Activated B cell treated with CpG ODN at 0.5 μM for 24 hours (primary cell): Measurements from ENCODE around the gene PML. TPM values are rescaled to one million over a fixed set of nuclear protein-coding genes. Genes with fewer than 3 reads are reported as not detected.
"Not testable (repeated sequence)": the region's sequence is repeated elsewhere in the genome, so short reads cannot be mapped to it uniquely, and the experiment has no call there.

Experiments used
- ATAC-seq: fragments of 200-7000 bp; cut with Tn5 transposase; one replicate; pipeline ENCODE4 v1.10.0; 2021; ENCODE audit warnings: low read depth, mild to moderate bottlenecking, moderate library complexity
- CTCF ChIA-PET: fragments of 350-600 bp; sonication (Branson Sonifier 250); formaldehyde crosslinking; loops from one replicate; lab custom pipeline; 2021; ENCODE audit warnings: antibody characterized with exemption; lab: Charles Lee
- POLR2A ChIA-PET: fragments of 350-600 bp; sonication (Branson Sonifier 250); formaldehyde crosslinking; loops from one replicate; lab custom pipeline; 2021; ENCODE audit warnings: antibody characterized with exemption; lab: Charles Lee
- DNase-seq: peaks from one replicate; pipeline ENCODE4 v3.0.0; 2022
- H3K27ac Mint-ChIP-seq: one replicate; pipeline ENCODE4 v1.8.0; 2020; ENCODE audit warnings: mixed read lengths
- H3K27me3 Mint-ChIP-seq: one replicate; pipeline ENCODE4 v1.8.0; 2021; ENCODE audit warnings: mixed read lengths
- H3K36me3 Mint-ChIP-seq: one replicate; pipeline ENCODE4 v1.8.0; 2021; ENCODE audit warnings: low read depth, mixed read lengths
- H3K4me1 Mint-ChIP-seq: one replicate; pipeline ENCODE4 v1.8.0; 2021; ENCODE audit warnings: mixed read lengths
- H3K4me3 Mint-ChIP-seq: one replicate; pipeline ENCODE4 v1.8.0; 2020; ENCODE audit warnings: mild to moderate bottlenecking, mixed read lengths
- H3K9me3 Mint-ChIP-seq: one replicate; pipeline ENCODE4 v1.8.0; 2020; ENCODE audit warnings: mixed read lengths
- CTCF ChIP-seq: fragments of 200-600 bp; IDR thresholded peaks from one replicate; pipeline ENCODE4 v1.8.0; 2022; ENCODE audit warnings: antibody characterized with exemption, mild to moderate bottlenecking
- intact Hi-C: fragments of 100-400 bp; cut with micrococcal nuclease; formaldehyde crosslinking; loops from one replicate; pipeline ENCODE4 v1.15.1; 2024
- total RNA-seq: library from RNA; stranded (reverse); gene quantifications from 2 replicates; pipeline ENCODE4 v1.2.3, GENCODE V29; 2022

The PML gene
- total RNA-seq, 1 donor from 2014 or later, result 62.4 TPM

- Mint-ChIP-seq H3K4me3 (no peak overlapping the region), H3K36me3 (no peaks in the 10 kb centered on the region), H3K9me3 (peaks cover 2% of the 10 kb centered on the region), H3K27me3 (peaks cover 25% of the 10 kb centered on the region), H3K27ac (no peak overlapping the region), H3K4me1 (peaks cover 18% of the 10 kb centered on the region)
- intact Hi-C loops, result loop anchor here (1.0 to 2.0 kb wide), 5 partner anchors 64 to 349 kb away; no protein-coding TSS in a partner anchor
- peak; percentile 66 for DNase-seq
- ATAC-seq, result peak; percentile 93
- POLR2A ChIA-PET, result interaction anchor here (1.1 kb wide), 1 partner anchor 75 kb away, joined by 5 read pairs; no protein-coding TSS in a partner anchor
- peak; percentile 20 for TF ChIP-seq CTCF
- CTCF ChIA-PET, result interaction anchor here (0.6 to 3.8 kb wide), 32 partner anchors 9 to 499 kb away, joined by 3 to 40 read pairs (median 5); partner anchors contain the start of genes PML and STOML1
These were observed 21.4 kb upstream of the PML start for GRCh38 chr15:73972984-73973682.

DNA sequence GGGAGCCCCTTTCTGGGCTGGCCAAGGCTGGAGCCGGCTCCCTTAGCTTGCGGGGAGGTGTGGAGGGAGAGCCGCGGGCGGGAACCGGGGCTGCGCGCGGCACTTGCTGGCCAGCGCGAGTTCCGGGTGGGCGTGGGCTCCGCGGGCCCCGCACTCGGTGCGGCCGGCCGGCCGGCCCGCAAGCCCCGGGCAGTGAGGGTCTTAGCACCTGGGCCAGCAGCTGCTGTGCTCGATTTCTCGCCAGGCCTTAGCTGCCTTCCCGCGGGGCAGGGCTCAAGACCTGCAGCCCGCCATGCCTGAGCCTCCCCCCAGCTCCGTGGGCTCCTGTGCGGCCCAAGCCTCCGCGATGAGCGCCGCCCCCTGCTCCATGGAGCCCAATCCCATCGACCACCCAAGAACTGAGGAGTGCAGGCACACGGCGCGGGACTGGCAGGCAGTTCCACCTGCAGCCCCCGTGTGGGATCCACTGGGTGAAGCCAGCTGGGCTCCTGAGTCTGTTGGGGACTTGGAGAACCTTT is 20.8 kb upstream of the PML start:
- H3K4me3 Mint-ChIP-seq, H3K36me3 Mint-ChIP-seq, H3K27ac Mint-ChIP-seq, ATAC-seq, DNase-seq, H3K9me3 Mint-ChIP-seq: not testable (repeated sequence)
- POLR2A ChIA-PET, result interaction anchor here (1.9 kb wide), 1 partner anchor 21 kb away, joined by 4 read pairs; the partner anchor contains the start of gene PML
- CTCF ChIA-PET, result interaction anchor here (1.0 to 3.8 kb wide), 11 partner anchors 9 to 348 kb away, joined by 3 to 40 read pairs (median 9); partner anchors contain the start of gene PML
- Mint-ChIP-seq H3K4me1 (peaks cover 18% of the 10 kb centered on the region), H3K27me3 (peaks cover 25% of the 10 kb centered on the region)
- intact Hi-C loops, result loop anchor here (1.0 to 2.0 kb wide), 5 partner anchors 63 to 349 kb away; no protein-coding TSS in a partner anchor

- intact Hi-C loops, H3K9me3 Mint-ChIP-seq, ATAC-seq, H3K4me3 Mint-ChIP-seq, H3K27ac Mint-ChIP-seq, H3K36me3 Mint-ChIP-seq, DNase-seq: not testable (repeated sequence)
- peaks cover 25% of the 10 kb centered on the region for H3K27me3 Mint-ChIP-seq
- ChIA-PET POLR2A (interaction anchor here (0.6 to 1.9 kb wide), 3 partner anchors 9 to 1600 kb away, joined by 3 to 4 read pairs (median 3); partner anchors contain the start of genes HEXA and PML), CTCF (interaction anchor here (2.1 to 3.8 kb wide), 2 partner anchors 62 to 73 kb away, joined by 8 to 40 read pairs; no protein-coding TSS in a partner anchor)
- peaks cover 21% of the 10 kb centered on the region for H3K4me1 Mint-ChIP-seq
These were observed 18.9 kb upstream of the PML start for GRCh38 chr15:73975440-73976125.

GRCh38 chr15:73978896-73979295 is 15.6 kb upstream of the PML start:
- H3K4me3 Mint-ChIP-seq, result no peak overlapping the region
- H3K36me3 Mint-ChIP-seq, result no peaks in the 10 kb centered on the region
- peaks cover 22% of the 10 kb centered on the region for H3K27me3 Mint-ChIP-seq
- no peak for ATAC-seq
- intact Hi-C loops, result no loop called here
- DNase-seq, result no peak
- H3K27ac Mint-ChIP-seq, result no peak overlapping the region
- H3K4me1 Mint-ChIP-seq, result peaks cover 40% of the 10 kb centered on the region
- ChIA-PET POLR2A (interaction anchor here (1.3 kb wide), 1 partner anchor 16 kb away, joined by 4 read pairs; the partner anchor contains the start of gene PML), CTCF (no interaction called here)
- peaks cover 2% of the 10 kb centered on the region for H3K9me3 Mint-ChIP-seq
- no peak for TF ChIP-seq CTCF

DNA sequence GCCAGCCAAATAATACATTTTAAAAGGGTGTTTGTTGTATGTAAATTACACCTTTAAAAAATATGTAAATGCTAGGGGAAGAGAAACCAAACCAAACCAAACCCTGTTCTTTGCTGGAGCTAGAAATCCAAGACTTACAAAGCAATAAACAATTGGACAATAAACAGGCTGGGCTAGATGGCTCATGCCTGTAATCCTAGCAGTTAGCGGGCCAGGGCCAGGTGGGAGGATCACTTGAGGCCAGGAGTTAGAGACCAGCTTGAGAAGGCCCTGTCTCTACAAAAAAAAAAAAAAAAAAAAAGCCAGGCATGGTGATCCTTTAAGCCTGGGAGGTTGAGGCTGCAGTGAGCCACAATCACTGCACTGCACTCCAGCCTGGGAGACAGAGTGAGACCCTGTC is 14.9 kb upstream of the PML start:
- CTCF ChIA-PET, result no interaction called here
- no peak for DNase-seq
- H3K4me3 Mint-ChIP-seq, result no peak overlapping the region
- H3K36me3 Mint-ChIP-seq, result peaks cover 2% of the 10 kb centered on the region
- no peak for TF ChIP-seq CTCF
- H3K4me1 Mint-ChIP-seq, result peaks cover 45% of the 10 kb centered on the region
- intact Hi-C loops, result no loop called here
- POLR2A ChIA-PET, result no interaction called here
- H3K9me3 Mint-ChIP-seq, result no peaks in the 10 kb centered on the region
- no peak for ATAC-seq
- peaks cover 17% of the 10 kb centered on the region for H3K27me3 Mint-ChIP-seq
- H3K27ac Mint-ChIP-seq, result no peak overlapping the region
